ENCODE data around the gene WASHC3.

WASHC3 gene

GRCh38 chr12:101981868-101982267, 79.9 kb downstream of the WASHC3 start (continued):
- TF ChIP-seq POU6F1 (CRISPR knock-in tag; IDR thresholded peaks at IDR 0.05; ENCODE audit: borderline replicate concordance, low read depth) (no peak), SNAI2 (CRISPR knock-in tag; IDR thresholded peaks at IDR 0.05) (no peak), CSDC2 (CRISPR knock-in tag; IDR thresholded peaks at IDR 0.05) (no peak)
- TF ChIP-seq, protein P1, sequence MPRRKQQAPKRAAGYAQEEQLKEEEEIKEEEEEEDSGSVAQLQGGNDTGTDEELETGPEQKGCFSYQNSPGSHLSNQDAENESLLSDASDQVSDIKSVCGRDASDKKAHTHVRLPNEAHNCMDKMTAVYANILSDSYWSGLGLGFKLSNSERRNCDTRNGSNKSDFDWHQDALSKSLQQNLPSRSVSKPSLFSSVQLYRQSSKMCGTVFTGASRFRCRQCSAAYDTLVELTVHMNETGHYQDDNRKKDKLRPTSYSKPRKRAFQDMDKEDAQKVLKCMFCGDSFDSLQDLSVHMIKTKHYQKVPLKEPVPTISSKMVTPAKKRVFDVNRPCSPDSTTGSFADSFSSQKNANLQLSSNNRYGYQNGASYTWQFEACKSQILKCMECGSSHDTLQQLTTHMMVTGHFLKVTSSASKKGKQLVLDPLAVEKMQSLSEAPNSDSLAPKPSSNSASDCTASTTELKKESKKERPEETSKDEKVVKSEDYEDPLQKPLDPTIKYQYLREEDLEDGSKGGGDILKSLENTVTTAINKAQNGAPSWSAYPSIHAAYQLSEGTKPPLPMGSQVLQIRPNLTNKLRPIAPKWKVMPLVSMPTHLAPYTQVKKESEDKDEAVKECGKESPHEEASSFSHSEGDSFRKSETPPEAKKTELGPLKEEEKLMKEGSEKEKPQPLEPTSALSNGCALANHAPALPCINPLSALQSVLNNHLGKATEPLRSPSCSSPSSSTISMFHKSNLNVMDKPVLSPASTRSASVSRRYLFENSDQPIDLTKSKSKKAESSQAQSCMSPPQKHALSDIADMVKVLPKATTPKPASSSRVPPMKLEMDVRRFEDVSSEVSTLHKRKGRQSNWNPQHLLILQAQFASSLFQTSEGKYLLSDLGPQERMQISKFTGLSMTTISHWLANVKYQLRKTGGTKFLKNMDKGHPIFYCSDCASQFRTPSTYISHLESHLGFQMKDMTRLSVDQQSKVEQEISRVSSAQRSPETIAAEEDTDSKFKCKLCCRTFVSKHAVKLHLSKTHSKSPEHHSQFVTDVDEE (CRISPR knock-in tag; IDR thresholded peaks at IDR 0.05) = no peak

DNA sequence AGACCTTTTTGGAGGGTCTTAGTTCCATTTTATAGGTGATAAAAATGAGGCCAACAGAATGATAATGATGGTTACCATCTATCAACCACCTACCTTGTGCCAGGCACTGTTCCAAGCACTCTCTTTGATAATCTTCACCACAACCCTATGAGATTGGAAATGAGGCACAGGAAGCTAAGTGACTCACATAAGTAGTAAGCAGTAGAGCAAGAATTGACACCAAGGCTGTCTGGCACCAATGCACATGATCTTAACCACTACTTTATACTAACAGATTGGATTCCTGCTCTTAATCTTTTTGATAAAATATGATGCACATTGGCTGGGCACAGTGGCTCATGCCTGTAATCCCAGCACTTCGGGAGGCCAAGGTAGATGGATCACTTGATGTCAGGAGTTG, 93.0 kb downstream of the WASHC3 start:
- no peak for TF ChIP-seq BACH2 (CRISPR knock-in tag; IDR thresholded peaks at IDR 0.05; ENCODE audit: borderline replicate concordance)
- no peak for TF ChIP-seq ESRRG (CRISPR knock-in tag; IDR thresholded peaks at IDR 0.05)
- TF ChIP-seq, protein P2, sequence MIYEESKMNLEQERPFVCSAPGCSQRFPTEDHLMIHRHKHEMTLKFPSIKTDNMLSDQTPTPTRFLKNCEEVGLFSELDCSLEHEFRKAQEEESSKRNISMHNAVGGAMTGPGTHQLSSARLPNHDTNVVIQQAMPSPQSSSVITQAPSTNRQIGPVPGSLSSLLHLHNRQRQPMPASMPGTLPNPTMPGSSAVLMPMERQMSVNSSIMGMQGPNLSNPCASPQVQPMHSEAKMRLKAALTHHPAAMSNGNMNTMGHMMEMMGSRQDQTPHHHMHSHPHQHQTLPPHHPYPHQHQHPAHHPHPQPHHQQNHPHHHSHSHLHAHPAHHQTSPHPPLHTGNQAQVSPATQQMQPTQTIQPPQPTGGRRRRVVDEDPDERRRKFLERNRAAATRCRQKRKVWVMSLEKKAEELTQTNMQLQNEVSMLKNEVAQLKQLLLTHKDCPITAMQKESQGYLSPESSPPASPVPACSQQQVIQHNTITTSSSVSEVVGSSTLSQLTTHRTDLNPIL (CRISPR knock-in tag; IDR thresholded peaks at IDR 0.05; ENCODE audit: low read depth) = no peak
- TF ChIP-seq SNAI2 (CRISPR knock-in tag; IDR thresholded peaks at IDR 0.05) = no peak
- TF ChIP-seq RARB (CRISPR knock-in tag; IDR thresholded peaks at IDR 0.05) = no peak
- TF ChIP-seq TCF4 (CRISPR knock-in tag; IDR thresholded peaks at IDR 0.05; ENCODE audit: borderline replicate concordance) = no peak
- TF ChIP-seq ZFP3 (CRISPR knock-in tag; IDR thresholded peaks at IDR 0.05) = no peak
- TF ChIP-seq, protein P1 (CRISPR knock-in tag; IDR thresholded peaks at IDR 0.05) = no peak
- TF ChIP-seq PPARA (CRISPR knock-in tag; IDR thresholded peaks at IDR 0.05; ENCODE audit: borderline replicate concordance) = no peak
- no peak for TF ChIP-seq ZNF8 (CRISPR knock-in tag; IDR thresholded peaks at IDR 0.05)
- no peak for TF ChIP-seq ARNTL (CRISPR knock-in tag; IDR thresholded peaks at IDR 0.05; ENCODE audit: borderline replicate concordance, low read depth)
- TF ChIP-seq, protein P3, sequence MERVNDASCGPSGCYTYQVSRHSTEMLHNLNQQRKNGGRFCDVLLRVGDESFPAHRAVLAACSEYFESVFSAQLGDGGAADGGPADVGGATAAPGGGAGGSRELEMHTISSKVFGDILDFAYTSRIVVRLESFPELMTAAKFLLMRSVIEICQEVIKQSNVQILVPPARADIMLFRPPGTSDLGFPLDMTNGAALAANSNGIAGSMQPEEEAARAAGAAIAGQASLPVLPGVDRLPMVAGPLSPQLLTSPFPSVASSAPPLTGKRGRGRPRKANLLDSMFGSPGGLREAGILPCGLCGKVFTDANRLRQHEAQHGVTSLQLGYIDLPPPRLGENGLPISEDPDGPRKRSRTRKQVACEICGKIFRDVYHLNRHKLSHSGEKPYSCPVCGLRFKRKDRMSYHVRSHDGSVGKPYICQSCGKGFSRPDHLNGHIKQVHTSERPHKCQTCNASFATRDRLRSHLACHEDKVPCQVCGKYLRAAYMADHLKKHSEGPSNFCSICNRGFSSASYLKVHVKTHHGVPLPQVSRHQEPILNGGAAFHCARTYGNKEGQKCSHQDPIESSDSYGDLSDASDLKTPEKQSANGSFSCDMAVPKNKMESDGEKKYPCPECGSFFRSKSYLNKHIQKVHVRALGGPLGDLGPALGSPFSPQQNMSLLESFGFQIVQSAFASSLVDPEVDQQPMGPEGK (CRISPR knock-in tag; IDR thresholded peaks at IDR 0.05; ENCODE audit: borderline replicate concordance) = no peak
- TF ChIP-seq CSDC2 (CRISPR knock-in tag; IDR thresholded peaks at IDR 0.05) = no peak
- TF ChIP-seq ZC3H10 (CRISPR knock-in tag; IDR thresholded peaks at IDR 0.05) = no peak
- TF ChIP-seq ISL1 (CRISPR knock-in tag; IDR thresholded peaks at IDR 0.05) = no peak
- no peak for TF ChIP-seq GLIS3 (CRISPR knock-in tag; IDR thresholded peaks at IDR 0.05)
- no peak for TF ChIP-seq ZFP30 (CRISPR knock-in tag; IDR thresholded peaks at IDR 0.05)
- TF ChIP-seq POU6F1 (CRISPR knock-in tag; IDR thresholded peaks at IDR 0.05; ENCODE audit: borderline replicate concordance, low read depth) = no peak
- TF ChIP-seq ZNF565 (CRISPR knock-in tag; conservative IDR thresholded peaks at IDR 0.05; ENCODE audit: low read depth) = no peak
- no peak for ATAC-seq
